Measurements from ENCODE around the gene TST.
A peak's percentile ranks its signal among the peaks of the same experiment; 100 is the strongest.

Gene TST

DNA sequence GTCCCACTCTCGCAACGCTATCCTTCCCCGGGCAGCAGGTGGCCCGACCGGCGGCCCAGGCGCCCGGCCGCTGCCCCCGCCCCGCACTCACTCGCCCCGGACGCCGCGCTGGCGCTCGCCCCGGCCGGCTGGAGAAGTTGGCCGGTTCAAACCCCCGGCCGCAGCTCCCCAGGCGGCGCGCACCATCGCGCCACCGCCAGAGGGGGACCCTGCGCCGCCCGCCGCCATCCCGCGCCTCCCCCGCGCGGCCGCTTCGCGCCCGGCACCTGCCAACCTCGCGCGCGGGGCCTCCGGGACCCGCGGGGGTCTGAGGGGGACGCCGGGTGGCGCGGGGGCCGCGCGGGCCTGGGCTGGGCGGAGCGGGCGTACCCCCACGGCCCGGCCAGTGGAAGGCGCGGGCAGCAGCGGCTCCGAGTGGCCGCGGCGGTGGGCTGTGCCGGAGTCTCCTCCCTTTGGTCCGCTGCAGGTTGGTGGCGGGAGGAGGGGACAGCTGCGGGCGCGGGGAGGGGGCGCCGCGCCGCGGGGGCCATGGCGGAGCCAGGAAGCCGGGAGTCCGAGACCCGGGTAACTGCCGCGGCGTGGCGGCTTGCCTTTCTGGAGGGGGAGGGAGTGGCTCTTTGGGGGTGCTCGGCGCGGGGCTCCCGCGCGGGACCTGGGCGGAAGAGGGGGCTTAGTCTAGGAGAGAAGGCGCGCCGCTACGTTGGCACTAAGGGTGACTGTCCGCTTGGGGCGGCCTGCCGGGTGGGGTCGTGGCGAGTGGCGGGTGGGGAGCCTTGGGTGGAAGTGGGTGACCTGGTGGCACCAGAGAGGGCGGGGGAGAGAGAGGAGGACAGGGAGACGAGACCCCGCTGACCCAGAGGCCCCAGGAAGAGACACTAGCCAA is at the start of gene TST, which contains the start of gene MPST:
Gene TST, minus strand, starts transcription at position 139 of the 883 bp plus-strand sequence. CDS start 715 bp downstream, outside the sequence.
Gene MPST, plus strand, starts transcription at position 434 of the 883 bp plus-strand sequence. Its CDS starts 95 bp downstream, at position 529.
- peak; percentile 33 for DNase-seq

DNA sequence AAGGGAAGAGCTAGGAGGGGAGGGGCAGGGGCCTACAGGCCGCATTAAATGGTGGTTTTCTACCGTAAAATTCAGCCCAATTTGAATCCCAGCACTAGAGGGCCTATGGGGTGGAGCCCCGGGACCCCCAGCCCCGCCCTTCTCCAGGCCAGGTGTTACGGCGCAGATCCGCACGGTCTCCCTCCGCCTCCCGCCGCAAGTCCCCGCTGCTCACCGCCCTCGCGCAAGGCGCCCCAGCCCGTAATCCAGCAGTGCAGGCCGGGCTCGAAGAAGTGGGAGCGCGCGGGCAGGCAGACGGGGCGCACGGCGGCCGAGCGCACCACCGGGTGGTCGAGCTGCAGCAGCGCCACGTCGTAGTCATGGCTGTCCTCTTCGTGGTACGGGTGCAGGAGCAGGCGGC is 49.6 kb upstream of the TST start:
- DNase-seq: no peak

DNA sequence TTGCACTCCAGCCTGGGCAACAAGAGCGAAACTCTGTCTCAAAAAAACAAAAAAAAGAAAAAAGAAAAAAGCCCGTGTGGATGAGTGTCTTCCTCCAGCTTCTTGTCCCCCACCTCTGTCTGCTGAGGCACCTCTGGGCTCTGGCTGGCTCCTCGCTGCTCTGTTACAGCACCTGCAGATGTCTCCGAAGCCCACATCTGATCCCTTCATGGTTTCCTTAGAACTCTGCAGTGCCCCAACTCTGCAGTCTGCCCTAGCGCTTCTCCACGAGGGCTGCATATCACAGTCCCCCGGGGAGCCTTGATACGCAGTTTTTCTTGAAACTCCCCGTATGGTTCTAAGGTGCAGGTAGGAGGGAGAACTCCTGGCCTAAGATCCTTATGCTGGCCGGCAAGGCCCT is 48.2 kb upstream of the TST start:
- no peak for DNase-seq

DNA sequence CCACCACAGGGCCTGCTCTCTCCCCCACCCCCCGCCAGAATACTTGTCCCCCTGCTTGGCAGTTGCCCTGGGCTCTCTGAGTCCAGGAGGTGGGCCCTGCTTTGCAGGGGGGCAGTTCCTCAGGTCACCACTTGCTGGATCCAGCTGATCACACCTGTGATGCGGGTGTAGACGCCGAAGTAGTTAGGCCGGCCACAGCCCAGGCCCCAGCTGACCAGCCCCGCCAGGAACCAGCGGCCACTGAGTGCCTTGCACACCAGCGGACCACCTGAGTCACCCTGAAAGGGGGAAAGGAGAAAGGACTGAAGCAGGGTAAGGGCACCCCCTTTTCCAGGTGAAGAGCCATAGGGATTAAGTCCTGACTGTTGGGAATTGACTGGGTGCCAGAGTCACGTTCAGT is 46.7 kb upstream of the TST start:
- no peak for DNase-seq

DNA sequence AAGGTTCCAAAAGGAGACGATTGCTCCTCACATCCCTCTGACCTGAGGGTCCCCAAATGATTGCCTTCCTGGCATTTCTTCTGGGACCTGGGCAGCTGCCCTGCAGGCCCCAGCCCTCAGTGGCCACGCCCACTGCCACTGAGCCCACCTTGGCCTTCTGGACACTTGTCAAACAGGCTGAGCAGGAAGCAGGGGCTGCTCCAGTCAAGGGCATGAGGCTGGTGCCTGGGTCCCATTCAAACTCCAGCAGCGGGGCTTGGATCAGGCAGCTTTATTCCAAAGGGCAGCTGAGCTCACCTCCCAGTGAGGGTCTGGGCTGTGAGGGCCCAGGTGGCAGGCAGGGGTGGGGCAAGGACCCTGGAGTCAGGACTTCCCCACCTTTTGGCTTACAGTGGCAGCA is 45.9 kb upstream of the TST start:
- no peak for DNase-seq

DNA sequence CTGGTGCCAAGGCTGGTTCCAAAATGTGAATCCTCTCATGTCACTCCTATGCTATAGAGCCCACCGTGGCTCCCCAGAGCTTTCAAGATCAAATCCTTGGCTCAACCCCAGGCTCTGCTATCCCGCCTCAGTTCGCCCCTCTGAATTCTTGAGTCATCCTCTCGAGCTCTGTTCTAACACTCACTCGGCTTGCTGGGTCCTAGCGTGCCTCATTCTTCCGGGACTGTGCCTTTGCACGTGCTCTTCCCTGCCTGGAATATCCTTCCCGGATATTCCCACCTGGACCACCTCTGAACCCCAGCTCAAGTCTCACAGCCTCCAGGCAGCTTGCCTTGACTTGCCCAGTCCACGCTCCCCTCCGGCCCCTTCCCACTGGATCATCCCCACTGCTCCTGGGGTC is 45.3 kb upstream of the TST start:
- DNase-seq: no peak

DNA sequence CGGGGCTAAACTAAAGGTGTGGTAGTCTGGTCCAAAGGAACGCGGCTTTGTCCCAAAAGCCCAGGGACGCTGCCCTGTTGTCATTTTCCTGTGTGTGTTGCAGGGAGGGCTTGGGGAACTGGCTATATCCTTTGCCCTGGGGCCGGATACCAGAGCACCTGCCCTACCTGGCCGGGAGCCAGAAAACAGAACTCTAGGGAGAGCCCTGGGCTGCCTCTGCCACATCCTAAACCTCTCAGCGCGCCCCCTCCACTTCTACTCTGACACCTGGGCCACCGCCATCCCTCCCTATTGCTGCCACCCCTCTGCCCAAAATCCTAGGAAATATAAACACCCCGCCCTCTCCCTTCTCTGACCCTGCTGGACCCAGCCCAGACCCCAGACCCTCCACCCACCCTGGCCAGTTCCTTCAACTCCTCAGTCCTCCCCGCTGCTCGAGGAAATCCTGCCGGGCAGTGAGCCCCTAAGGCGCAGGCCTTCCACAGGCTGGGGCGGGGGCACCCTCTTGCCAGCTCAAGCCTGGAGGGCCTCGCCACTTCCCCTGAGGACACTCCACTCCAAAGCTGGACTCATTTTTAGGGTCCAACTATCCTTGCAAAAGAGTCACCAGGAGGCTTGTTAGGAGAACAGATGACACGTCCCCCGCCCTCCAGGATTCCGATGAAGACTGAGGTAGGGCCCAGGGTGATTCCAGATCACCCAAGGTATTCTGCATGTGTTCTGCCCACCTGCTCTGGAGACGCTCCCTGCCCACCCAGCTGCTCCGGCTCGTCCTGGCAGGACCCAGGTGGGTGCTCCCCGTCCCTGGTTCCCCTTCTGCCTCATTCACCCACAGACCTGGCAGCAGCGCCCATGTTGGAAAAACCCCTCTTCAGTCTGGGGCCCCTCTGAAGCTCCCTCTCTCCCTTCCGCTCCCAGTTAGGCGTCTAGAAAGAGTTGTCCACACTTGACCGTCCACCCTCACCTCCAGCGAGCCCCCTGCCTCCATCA is 44.5 kb upstream of the TST start:
- DNase-seq: no peak

DNA sequence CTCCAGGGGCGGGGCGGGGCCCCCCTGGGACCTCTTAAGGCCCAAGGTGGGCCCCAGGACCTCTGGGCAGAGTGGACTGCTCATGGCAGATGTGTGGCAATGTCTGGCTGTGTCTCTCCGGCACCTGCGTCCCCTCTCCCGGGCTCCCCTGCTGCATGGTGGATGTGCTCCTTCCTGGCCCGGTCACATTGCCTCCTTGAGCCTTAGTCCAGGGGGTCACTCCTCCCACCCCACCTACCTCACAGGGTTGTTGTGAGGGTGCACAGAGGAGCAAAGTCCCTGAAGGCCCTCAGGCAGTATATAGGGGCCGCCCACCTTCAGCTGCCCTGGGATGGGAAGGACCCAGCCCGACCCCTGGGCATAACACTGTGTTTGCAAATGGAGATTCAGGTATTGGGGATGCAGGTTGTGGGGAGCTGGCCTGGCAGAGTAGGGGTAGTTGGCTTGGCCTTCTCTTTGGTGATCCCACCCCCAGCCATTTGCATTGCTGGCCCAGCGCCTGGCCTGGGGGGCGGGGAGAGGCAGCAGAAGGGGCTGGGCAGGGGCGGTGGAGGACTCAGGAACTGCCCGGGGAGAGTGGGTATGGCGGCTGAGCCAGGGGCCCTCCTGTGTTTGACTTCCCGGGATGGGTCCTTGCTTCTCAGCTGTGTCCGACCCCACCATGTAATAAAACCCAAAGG is 43.6 kb upstream of the TST start:
- no peak for DNase-seq

DNA sequence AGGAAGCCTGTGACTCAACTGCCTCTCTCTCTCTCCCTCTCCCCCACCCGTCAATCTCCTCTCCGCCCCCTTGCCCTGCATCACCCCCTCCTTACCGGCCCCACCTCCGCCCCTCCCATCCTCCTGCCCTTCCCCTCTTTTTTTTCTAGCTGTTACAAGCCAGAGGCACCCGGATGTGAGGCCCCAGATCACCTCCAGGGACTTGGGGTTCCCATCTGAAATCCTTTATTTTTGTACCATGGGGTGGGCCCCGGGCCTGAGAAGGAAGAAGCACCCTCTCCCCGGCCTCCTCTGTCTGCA is 43.1 kb upstream of the TST start:
- no peak for DNase-seq

DNA sequence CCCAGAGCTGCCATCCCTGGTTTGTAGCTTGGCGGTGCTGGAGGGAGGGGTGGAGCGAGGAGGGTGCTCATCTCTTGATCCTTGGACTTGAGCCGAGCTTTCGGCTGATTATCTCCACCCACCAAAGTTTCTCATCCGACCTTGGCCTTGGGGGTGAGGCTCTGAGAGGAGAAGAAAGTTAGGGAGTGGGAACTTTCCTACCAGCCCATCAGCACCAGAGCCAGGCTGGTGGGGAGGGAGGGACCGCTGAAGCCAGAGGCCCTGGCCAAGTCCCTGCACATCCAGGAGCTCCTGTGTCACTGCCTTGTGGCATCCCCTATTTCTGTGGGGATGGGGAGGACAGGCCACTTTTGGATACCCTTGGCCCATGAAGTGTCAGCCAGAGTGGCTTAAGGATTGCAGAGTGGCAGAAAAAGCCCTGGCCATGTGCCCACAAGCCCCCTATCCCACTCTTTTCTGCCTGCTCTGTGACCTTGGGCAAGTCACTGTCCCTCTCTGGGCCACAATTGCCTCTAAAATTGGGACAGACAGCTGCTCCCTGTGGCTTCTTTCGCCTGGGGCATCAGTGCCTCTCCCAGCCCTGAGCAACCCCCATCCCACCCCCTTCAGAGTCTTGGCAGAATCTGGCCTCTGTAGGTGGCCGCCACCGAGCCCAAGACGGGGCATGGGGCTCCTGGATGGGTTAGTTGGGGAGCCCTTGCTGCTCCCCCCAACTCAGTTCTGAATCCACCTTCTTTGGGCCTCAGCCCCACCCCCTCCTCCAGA is 42.5 kb upstream of the TST start:
- DNase-seq: no peak

DNA sequence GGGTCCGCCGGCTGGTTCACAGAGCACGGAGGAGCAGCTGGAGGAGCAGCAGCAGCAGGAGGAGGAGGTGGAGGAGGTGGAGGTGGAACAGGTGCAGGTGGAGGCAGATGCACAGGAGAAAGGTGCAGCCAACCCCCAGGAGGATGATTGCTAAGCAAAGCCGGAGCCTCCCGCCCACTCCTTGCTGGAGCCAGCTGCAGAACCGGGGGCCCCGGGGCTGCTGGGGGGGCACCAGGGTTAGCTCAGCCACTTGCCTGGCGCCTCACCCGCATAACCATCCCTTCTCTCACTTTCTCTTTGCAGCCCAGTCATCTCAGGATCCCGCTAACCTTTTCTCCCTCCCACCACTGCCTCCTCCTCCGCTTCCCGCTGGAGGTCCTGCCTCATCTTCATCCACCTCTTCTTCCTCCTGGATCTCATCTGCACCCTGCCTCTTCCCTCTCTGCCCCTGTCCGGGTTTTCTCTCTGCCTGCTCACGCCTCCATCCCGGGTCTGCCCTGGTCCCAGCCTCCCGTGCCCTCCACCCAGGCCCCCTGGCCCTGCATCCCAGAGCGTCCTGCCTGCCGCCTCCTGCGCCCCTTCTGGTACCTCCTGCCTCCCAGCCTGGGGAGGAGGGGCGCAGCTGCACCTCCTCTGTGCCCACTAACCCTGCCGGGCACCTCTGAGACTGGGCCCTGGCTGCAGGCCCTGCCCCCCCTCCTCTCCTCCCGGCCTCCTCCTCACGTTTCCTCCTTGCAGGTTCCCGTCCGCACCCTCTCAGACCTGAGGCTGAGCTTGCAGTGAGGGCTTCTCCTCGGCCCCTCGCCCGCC is 41.8 kb upstream of the TST start:
- peak; percentile 60 for DNase-seq

DNA sequence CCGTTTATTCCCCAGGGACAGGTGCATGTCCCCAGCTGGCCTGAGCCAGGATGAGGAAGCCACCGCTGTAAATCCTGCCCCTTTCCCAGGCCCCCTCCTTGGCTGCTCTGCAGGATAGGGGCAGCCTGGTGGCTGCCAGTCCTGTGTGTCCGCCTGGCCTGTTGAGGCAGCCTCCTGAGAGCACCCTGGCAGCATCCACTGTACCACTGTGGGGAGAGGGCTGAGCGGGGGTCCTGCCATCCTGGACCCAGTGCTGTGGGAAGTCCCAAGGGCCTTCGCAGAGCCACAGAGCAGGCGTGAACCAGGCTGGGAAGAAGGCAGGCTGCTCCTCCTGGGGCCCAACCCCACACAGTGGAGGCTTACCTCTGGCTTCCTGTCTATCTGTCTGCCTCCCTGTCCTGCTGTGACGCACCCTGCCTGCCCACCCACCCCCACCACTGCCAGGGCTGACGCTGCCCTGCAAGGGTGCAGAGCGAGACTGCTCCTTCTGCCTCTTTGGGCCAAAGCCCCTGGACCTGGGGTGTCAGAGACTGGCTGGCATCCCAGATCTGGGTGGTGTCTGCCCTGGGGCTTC is 40.7 kb upstream of the TST start:
- DNase-seq: no peak

DNA sequence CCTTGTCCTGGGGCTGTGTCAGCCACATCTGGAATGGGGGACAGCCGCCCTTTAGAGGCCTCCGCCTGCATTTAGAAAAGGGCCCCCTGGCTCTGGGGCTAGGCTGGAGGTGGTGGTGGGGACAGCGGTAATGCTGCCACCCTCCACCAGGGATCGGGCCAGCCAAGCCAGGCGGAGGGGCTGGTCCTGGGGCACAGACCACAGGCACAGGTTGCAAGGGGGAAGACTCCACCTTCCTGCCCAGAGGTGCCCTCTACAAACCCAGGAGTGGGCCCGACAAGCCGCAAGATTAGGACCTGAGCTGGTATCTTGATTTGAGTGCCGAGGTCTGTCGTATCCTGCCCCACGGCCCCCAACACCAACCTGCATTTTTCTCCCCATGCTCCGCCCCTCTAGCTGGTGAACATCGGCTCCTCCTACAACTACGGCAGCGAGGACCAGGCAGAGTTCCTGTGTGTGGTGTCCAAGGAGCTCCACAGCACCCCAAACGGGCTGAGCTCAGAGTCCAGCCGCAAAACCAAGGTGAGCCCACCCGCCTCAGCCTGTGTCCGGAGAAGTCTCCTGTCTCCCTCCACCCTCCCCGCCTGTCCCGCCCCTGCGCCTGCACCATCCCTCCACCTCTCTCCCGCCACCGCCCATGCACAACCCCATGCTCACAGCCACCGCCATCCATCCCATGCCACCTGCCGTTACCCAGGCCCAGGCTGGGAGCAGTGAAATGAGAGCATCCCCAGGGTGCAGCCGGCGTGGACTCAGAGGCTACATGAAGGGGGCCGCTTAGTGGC is 39.9 kb upstream of the TST start:
- DNase-seq: no peak

DNA sequence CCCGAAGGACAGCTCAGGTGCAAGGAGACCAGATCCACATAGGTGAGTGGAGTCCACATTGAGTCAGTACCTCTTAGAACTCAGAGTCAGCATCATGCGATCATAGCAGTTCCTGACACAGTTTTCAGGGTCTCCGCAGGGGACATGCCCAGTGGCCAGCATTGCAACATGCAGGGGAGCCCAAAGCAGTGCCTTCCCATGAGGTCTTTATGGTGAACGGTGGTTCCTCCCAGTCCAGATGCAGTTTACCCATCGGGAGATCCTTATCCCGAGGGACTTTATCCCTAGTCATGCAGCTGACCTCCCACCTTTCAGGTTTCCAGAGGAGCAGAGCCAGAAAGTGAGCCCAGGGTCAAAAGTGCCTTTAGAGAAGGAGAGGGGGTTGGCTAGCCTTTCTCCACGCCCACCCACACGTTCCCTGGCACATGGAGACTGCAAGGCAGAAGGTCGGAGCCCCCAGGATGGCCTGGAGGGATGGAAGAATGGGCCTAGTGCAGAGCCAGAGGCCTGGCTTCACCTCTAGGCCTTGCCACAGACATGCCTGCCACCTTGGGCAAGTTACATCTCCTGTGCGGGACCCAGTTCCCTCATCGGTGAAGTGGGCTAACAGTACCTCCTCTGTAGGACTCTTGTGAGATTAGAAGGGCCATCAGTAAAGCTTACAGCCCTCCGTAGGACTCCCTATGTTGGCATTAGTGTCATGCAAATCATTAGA is 38.7 kb upstream of the TST start:
- DNase-seq: no peak

DNA sequence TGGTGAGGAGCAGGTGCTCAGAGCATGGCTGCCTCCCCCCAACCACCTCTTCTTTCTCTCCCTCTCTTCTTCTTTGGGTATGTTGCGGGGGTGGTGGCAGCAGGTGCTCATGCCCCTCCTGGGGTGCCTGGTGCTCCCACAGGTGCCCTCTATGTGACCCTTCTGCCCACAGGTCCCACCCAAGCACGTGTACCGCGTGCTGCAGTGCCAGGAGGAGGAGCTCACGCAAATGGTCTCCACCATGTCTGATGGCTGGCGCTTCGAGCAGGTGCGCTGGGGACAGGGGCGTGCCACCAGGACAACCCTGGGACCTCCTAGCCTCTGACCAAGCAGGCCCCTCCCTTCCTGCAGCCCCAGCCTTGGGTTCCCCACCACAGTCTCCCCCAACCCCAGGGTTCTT is 38.0 kb upstream of the TST start:
- DNase-seq: no peak

DNA sequence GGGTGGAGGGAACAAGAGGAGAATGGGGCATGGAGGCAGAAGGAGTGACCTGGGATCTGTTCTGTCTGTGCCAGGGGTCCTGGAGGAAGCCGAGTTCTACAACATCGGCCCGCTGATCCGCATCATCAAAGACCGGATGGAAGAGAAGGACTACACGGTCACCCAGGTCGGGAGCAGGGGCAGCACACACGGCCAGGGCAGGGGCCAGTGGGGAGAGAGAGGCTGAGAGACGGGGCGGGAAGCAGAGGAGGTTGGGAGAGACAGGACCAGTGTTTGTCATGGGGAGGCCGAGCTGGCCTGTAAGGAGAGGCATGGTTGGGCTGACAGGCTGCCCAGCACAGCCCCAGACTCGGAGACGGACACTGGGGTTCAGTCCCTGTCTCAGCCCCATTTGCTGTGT is 37.0 kb upstream of the TST start:
- DNase-seq: no peak

DNA sequence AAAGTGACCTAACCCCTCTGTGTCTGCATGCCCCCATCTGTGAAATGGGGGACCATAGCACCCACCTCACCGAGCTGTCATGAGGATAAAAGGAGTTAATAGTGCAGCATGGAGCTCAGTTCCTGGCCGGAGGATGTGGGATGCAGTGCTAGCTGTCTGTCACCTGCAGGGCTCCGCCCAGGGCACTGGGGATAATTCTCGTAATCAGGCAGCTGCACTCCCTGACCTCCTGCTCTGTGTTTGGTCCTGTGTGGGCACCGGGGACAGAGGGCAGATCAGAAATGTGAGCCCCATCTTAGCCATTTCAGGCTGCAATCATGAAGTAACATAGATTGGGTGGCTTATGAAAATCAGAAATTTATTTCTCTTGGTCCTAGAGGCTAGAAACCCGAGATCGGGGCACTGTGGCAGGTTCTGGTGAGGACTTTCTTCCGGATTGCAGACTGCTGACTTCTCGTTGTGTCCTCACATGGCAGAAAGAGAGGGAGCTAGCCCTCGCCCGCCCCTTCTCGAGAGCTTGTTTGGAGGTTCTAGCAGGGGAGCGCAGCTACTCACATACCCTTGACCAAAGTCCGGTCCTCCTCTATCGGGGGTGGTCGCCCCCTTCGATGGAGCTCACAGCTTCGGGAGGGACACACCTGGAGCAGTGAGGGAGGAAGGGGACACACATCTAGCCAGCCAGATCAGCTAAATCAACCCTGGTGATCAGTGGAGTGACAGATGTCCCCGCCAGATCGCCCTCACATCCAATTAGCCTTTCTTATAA is 35.5 kb upstream of the TST start:
- DNase-seq: no peak

DNA sequence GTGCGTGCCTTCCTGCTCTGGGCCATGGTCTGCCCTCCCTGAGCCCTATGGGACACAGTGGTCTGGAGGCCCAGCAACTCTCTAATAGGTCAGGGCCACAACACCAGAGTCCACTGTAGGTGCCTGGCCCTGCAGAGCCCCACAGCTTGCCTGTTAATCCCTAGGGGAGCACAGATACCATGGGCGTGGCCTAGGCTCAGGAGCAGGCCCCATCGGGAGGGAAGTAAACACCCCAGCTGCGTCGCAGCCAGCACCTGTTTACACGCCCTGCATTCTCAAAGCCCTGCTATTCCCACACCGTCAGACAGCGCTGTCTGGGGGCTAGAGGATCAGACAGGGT is 34.8 kb upstream of the TST start:
- DNase-seq: no peak

Measured in stimulated activated naive CD4-positive, alpha-beta T cell treated with Interleukin-2 at 50 U/mL for 16 hours (primary cell).